GM12801 (cell line): ENCODE data around the gene P2RY6.

ENCODE experiments used
- TF ChIP-seq, protein P1 (sequence below): IDR thresholded peaks from one replicate; pipeline ENCODE4 v1.5.1; 2011; ENCODE audit warnings: control low read depth; ENCODE audit not compliant: insufficient read length; ENCODE audit errors: extremely low read depth

The P2RY6 gene

DNA sequence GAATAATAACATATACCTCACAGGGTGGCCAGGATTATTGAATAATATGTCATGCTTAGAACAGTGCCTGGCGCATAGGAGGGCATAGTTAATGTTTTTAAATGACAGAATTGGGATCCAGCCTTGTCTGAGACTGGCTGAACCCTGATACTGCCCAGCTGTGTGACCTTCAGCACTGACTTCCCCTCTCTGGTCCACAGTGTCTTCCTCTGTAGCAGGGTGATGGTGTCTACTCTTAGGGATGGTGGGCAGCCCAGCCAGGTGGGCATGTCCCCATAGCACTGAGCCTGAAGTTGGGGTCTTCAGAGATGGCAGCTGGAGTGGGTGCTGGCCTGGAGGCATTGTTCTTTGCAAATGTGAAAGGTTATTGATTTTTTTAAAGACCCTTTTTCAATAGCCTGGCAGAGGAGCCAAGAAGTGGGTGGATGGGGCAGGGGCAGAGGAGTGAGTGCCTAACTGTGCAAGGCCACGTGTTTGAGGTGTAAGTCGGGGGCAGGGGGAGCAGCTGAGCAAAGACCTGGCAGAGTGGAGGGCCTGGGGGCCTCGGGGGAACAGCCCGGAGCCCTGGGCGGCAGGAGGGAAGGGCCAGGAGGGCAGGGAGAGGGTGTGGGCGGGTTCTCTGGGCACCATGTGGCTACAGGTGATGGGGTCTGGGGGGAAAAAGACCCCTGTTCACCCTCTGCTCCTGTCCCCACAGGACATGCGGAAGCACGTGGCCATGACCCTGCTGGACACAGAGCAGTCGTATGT, 74.2 kb downstream of the P2RY6 start:
- TF ChIP-seq, protein P1, sequence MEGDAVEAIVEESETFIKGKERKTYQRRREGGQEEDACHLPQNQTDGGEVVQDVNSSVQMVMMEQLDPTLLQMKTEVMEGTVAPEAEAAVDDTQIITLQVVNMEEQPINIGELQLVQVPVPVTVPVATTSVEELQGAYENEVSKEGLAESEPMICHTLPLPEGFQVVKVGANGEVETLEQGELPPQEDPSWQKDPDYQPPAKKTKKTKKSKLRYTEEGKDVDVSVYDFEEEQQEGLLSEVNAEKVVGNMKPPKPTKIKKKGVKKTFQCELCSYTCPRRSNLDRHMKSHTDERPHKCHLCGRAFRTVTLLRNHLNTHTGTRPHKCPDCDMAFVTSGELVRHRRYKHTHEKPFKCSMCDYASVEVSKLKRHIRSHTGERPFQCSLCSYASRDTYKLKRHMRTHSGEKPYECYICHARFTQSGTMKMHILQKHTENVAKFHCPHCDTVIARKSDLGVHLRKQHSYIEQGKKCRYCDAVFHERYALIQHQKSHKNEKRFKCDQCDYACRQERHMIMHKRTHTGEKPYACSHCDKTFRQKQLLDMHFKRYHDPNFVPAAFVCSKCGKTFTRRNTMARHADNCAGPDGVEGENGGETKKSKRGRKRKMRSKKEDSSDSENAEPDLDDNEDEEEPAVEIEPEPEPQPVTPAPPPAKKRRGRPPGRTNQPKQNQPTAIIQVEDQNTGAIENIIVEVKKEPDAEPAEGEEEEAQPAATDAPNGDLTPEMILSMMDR = no peak

GRCh38 chr11:73347067-73347466, 74.9 kb downstream of the P2RY6 start:
- TF ChIP-seq, protein P1 = no peak
